NK-92 (cell line): Measurements from ENCODE around the gene CTBP1.

Source experiments
- DNase-seq: peaks from one replicate; lab custom pipeline; 2025; ENCODE audit not compliant: unreplicated experiment; lab: John Stamatoyannopoulos, UW

Gene CTBP1

DNA sequence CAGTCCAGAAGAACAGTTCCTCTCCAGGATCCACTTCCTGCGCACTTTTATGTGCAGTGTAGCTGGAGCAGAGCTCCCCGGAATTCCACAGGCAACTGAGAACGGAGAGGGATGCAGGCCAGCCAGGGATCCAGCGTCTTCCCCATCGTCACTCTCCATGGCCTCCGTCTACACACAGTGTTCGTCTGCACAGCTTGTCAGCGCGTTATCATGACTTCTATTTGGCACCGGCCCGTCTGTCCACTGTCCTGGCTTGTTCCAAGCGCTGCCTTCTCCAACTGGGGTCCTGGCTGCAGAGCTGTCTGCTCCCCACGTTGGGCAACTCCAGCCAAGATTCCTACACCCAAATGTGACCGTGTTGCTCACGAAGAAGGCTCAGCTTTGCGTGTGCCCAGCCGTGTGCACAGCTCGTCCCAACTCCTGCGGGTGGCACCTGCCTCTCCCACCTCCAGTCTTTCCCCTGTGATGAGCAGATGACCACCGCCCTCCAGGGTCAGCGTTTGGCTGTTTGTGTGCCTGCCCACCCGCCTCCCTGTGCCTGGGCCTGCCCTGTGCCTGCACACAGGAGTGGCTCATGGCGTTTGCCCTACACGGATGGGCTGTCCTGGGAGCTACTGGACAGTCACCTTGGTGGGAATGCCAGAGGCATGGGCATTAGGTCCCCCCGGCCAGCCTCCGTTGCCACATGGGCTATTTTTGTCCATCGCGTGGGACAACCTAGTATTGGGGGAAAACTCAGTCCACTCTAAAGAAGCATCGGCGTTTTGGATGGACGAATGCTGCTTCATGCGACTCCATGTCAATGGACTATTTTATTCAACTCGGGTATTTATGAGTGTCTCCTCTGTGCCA, 2.2 kb upstream of the CTBP1 start:
- DNase-seq = no peak

DNA sequence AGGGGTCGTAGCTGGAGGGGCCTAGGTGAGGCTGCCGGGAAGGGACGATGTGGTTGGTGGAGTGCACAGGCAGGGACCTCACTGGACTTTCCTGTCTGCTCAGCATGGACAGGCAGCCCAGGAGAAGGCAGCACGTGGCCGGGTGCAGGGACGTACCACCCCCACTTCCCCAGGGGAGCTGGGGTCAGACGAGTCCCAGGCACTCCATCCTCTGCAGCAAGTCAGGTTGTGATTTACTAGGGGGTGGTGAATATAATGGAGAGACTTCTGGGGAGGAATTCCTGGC, 1.5 kb upstream of the CTBP1 start:
- DNase-seq = no peak

DNA sequence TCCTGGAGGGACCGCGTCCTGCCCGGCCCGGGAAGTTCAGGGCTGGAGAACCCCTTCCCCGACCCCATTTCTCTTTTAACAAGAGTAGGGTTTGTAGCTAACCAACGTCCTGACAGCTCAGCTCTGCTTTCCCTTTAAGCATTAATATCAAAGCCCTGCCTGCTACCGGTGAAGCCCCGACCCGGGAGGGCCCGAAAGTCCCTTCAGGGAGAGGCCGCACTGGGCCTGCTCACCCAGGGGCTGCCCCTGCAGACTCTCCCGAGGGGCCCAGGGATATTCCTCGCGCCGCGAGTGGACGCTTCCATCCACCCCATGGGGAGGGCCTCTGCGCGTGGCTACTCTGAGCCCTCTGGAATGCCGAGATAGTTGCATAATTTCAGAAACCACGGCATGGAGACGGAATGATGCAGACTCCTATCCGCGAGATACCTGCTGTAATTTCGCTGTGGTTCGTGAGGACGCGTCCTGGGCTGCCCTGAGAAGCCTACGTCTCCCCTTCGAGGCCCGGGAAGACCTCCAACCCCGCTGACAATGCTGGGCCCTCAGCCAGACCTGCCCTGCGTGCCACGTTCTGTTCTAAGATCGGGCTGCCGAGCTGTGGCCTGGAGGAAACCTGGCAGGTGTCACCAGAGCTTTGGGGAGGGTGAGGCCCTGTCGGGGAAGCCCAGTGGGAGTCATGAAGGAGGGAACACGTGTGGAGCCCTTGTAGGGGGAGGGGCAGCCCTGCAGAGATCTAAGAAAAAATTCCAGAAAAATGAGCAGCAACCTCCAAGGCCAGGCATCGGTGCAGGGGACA, 999 bp upstream of the CTBP1 start:
- no peak for DNase-seq

DNA sequence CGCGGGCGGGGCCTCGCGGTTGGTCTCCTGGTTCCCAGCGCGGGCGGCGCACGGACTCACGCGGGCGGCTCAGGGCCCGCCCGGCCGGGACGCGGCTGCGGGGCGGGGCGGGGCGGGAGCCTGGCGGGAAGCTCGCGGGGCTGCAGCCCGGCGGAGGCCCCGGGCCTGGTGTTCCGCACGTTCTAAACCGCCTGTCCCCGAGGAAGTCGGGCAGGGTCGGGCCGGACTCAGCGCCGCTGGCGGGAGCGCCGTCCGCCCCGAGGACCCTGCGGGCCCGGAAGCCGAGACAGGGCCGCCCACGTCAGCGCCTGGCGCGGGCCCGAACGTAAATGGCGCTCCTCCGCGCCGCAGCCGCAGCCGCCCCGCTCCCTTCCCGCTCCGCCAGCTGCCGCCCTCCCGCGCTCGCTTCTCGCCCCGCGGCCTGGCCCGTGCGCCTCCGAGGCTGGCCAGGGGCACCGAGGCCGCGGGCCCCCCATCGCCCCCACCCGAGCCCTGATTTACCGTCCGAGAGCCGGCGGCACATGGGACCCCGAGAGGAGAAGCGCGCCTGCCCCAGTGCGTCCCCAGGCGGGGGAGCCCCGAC, 309 bp upstream of the CTBP1 start:
- no peak for DNase-seq

DNA sequence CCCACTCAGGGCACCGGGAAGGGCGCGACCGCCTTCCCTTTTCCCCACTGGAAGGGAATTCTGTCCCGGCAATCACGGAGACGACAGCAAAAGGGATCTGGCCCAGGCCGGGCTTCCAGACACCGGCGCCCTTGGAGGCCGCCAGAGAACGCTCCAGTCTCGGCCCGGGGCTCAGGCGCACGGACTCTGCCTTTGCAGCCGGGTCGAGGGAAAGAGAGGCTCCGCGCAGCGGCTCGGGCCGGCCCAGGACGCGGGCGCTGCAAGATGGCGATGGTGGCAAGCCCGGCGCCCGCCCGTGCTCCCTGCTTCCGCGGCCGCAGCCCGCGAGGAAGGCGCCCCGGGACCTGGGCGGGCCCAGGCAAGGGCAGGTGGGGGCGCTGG, 1.1 kb downstream of the CTBP1 start:
- DNase-seq = no peak

DNA sequence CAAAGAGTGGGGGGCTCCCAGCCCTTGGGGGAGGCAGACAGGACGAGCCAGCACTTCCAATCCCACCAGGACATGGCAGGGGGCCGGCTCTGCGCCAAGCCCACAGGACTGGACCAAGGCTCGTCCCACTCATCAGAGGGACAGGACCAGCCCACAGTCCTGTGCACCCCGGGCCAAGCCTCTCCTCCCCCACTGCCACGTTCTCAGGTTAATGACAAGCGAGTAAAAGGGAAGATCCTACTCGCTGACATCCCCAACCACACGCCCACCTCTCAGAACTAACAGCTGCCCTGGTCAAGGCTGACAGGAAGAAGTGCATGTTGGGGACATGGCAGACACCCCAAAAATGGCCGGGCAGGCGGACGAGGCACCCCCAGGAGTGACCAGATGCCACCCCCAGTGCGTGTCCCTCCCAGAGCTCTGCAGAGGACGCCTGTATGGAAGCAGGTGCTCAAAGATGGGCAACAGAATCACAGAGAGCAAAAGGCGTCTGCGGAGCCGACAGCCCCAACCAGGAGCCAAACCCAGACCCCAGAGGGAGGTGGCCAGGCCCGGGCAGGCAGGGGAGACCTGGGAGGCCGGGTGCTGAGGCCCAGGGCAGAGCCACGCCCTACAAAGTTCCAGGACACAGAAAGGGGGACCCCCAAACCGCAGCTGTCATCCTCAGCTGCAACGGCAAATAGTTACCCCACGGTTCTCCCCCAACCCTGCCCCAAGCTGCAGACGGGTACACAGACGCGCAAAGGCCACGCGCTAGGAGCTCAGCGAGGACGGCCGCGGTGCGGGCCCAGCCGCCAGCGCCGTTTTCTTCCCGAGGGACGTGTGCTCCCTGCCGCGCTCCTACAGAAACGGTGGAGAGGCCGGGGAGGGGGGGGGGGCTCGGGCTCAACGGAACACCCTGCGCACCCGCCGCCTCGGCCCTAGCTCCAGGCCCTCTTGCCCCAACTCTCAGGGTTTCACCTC, 1.7 kb downstream of the CTBP1 start:
- DNase-seq = no peak

DNA sequence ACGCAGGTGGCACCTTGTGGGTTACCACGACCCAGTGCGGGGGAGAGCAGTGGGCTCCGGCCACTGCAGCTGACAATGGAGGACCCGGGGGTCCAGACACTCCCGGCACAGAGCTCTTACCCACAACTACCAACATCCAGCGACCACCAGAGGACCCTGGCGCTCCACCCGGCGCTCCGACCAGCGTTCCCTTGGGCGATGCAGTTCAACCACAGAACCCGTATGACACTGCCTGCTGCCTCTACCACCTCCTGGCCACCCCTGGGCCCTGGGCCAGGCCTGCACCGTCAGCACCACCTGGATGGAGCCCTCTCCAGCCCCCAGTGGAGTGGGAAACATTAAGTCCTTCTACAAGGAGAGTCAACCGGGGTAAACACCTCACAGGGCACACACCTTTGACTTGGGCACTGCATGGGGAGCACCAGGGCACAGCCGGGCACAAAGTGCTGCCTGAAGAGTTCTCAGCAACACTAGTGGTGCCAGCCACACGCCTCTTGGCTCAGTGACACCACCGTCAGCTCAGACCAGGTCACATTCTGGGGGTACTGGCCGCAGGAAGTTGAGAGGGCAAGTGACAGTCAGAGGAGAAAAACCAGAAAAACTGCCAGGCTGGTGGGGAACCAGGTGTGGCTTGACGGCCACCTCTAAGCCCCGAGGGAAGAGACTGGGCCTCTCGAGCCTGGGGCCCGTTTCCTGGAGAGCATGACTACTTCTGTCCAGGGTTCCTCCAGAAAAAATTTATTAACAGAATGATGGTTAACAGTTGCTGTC, 2.6 kb downstream of the CTBP1 start:
- DNase-seq = no peak

DNA sequence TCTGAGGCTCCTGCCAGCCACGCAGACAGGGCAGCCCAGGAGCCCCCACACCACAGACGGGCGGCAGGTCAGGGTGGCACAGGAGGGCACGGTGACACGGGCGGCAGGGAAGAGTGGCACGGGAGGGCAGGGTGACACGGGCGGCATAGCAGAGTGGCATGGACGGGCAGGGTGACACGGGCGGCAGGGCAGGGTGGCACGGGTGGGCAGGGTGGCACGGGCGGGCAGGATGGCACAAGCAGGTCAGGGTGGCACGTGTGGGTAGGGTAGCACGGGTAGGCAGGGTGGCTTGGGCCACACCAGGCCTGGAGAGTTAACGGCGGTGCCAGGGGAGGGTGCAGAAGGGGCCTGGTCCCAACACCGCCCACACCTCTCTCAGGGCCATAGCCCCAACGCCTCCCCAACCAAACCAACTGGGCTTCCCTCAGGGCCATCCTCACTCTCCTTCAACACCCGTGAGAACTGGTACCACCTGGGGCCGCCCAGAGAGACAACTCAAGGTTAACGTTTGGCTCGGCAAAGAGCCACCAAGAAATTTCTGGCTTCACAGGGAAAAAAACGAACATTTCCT, 3.4 kb downstream of the CTBP1 start:
- no peak for DNase-seq

DNA sequence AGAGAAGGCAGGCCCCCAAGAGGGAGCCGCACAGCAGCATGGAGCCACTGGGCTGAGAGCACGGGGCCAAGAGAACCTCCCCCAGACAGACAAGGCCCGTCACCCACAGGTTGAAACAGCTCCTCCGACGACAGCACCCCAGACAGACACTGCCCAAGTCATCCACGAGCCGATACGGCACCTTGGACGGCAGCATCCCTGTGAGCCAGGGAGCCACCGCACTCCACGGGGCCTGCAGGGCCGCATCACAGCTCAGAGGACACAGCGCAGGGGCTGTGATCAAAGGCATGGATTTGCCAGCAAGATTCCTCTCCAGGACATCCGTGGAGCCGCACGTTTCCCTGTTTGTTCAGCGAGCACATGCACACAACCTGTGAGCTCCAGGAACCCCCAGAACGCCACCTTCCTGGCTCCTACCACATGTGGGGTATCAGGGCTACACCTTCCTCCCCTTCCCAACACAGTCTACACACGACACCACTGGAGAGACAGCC, 3.9 kb downstream of the CTBP1 start:
- no peak for DNase-seq

DNA sequence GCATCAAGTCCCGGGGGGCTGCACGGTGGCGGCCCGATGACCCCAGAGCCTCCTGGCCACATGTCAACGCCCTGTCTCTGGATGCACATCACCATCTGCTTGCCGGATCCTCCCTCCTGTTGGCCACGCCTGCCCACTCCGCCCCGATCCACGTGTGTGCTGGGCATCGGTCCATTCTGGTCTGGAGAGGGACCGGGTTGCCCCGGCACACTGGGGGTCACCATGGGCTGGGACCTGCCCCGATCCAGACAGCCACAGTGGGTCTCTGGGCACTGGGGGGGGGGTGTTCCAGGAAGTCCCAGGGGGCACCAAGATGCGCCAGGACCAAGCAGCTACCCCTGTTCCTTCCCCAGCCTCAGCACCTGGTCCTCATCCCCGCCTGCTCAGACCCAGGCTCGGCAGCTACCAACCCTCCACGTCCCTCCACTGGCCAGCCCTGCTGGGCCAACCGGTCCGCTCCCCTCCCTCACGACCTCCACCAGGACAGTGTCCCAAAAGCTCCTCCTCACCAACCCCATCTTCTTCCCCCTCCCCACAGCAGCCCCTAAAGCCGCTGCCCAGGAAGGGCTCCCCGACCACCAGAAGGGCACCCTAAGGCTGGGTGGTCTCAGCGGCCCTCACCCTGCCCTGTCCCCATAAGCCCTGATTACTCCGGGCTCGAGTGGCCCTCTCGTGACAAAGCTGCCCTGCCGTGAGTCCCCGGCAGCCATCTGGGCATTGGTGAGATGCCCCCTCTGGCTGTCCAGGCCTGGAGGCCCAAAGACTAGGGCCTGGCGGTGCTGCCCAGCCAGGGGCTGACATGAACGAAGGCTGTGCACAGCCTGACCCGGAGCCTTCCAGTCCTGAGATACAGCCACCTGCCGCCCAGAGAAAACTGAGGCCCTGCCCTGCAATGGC, 4.6 kb downstream of the CTBP1 start:
- DNase-seq = no peak

DNA sequence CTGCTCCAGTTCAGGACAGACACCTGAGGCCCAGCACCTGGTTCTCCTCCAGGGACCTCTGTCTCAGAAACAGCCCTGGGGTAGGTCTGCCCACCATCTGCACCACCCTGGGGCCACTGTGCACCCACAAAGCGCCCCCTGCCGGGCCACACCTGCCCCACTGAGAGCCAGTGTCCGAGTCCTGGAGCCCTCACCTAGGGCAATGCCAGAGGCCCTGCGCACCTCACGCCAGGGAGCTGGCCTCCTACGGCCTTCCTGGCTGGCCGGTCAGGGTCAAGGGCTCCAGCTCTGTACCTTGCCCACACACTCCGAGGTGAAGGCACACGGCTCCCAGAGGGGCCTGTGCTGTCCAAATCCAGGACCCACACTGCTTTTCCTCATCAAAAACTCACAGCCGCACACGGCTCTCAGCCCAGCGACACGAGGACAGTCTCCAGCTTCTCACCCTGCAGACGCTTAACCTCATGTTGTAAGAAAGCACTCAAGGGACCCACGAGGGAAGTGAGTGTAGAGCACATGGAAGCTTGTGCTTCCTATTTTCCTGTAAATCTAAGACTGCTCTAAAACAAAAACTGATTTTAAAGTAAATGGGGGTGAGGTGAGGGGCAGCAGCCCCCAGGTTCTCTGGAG, 5.4 kb downstream of the CTBP1 start:
- DNase-seq = no peak

DNA sequence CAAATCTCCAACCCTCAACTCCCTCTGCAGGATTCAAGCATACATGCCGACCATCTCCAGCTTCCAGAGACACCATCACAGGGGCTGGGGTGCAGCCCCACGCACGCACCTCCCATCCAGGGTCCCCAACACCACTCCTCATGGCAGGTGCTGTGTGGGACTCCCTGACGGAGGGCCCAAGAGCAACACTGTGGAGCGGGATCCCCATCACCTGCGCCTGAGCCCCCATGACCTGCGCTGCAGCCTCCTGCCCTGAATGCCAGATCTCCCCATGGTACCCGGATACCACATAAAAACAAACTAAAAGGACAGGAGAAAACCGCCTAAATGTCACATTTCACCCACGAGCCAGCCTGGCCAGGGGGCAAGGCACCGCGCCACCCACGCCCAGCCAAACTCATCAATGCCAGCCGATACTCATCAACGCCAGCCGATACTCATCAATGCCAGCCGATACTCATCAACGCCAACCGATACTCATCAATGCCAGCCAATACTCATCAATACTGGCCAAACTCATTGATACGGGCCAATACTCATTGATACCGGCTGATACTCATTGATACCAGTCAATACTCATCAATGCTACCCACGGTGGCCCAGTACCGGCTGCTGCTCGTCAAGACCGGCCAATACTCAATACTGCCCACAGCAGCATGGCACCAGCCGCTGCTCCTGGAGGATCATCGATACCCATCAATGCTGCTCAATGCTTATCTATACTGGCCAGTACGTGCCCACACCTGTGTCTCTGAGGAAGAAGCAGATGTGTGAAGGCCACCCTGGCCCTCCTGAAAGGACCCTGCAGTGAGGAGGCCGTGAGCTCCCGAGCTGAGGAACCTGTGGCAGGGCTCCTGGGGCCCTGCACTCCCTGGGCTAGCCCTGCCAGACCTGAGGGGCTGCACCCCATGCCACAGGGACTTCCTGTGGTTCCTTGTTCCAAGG, 6.2 kb downstream of the CTBP1 start:
- DNase-seq = no peak

DNA sequence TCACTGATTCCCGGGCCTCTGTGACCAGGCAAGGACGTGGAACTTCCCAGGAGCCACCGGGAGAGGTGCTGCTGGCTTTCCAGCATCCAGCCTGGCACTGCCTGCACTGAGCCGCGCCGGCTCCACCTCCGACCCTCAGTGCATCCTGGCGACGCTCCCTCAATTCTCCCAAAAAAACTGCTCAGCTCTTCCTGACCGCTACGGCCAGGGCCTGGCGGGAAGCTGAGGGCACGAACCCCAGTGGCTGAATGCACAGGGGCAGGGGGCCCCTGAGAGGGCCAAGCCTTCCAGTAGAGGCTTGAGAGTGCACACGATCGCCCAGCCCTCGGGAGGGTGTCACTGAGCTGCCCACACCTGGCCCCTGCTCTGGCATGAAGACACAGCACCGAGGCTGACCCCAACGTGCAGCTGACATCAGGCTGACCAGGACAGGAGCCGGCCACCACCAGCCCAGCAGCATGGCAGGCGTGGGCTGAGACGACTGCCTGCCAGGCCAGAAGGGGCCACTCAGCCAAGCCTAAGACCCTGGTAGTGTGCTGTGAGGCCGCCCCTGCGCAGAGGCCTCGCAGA, 6.9 kb downstream of the CTBP1 start:
- DNase-seq = no peak

DNA sequence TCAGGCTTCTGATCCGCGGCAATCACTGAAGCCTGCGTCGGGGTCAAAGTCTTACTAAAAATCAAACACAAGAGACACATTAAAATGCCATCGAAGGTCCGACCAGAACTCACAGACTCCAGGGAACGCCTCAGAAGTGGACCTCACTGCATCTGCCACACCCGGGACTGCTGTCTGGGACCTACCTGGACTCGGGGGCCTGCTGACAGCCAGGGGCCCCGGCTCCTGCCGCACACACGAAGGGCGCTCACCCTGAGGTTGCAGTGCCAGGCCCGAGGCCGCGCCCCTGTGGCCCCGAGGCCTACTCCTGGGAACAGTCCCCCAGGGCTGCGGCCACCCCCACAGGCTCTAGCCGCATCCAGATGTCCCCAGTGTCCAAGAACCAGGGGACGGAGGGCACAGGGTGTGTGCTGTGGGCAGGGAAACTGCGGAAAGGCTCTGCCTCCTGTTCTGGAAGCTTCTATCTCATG, 7.4 kb downstream of the CTBP1 start:
- DNase-seq = no peak

DNA sequence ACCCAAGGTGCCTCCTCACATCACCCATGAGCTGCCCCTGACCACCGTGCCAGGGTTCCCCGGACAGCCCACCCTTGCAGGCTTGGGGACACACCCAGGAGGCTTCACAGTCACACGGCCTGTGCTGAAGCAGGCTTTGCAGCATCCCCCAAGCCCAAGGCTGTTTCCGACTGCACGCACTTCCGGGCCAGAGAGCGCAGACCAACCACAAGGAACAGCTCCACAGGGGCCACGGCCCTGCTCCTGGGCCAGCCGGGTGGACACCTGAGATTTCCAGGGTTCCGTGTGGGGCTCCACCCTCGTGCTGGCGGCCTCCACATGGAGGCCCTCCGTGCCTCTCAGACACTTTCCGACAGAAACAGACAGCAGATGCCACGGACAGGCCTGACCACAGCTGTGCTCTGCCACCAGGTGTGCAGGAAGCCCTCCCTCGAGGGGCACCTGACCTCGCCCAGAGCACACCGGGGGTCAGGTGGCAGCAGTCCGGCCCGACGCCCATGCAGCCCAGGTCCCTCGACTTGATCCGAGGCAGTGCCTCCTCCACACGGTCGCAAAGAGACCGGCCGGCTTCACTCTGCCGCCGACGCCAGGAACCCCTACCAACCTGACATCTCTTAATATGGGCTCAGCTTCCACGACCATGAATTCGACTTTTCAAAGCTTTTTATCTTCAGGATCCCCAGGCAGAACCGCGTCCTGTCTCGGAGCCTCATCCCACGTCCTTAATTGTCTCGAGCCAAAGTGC, 8.0 kb downstream of the CTBP1 start:
- DNase-seq = no peak

DNA sequence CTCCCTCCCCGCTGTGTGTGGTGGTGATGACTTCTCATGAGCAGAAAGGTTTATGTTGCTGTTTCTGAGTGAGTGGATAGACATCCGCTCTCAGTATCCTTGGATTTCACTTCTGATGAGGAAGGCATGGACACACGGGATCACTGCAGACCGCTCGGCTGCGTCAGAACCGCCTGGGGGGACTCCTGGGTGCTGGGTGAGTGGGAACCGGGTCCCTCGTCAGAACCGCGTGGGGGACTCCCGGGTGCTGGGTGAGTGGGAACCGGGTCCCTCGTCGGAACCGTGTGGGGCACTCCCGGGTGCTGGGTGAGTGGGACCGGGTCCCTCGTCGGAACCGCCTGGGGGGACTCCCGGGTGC, 9.0 kb downstream of the CTBP1 start:
- no peak for DNase-seq
